ENCODE measurements around the gene HMCN1. TPM values are rescaled to one million over a fixed set of nuclear protein-coding genes. Genes with fewer than 3 reads are reported as not detected.

HMCN1 gene
- total and polyA plus RNA-seq, 2 experiments from 2014 or later: 1.6 to 8.7 TPM

DNA sequence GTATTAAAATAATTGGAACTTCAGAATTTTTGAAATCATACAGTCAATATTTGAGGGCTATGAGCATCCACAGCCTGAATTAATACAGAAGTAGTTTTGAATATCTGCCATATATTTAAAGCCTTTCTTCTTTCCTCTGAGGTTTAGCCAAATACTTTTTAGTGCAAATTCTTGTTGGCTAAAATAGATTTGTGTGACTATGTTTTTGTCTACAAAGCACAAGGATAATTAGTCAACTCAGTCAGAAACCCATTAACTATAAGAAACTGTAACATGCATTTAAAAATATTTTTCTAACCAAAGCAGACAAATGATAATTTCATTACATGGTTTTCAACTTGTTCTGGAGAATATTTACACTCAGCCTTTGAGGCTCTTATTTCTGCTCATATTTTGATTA lies 408.7 kb downstream of the HMCN1 start:
- Mint-ChIP-seq H3K36me3 (ENCODE audit: low read depth) (peaks cover 16% of the 10 kb centered on the region; the same call in 2 of the 3 replicates), H3K9me3 (peaks cover 10% of the 10 kb centered on the region; the same call in 2 of the 3 replicates), H3K27ac (no peak overlapping the region), H3K4me3 (no peak overlapping the region), H3K4me1 (peaks cover 3% of the 10 kb centered on the region; the same call in 2 of the 3 replicates), H3K27me3 (ENCODE audit: insufficient read depth, low read depth, poor library complexity) (no peaks in the 10 kb centered on the region)
- TF ChIP-seq, protein P1, sequence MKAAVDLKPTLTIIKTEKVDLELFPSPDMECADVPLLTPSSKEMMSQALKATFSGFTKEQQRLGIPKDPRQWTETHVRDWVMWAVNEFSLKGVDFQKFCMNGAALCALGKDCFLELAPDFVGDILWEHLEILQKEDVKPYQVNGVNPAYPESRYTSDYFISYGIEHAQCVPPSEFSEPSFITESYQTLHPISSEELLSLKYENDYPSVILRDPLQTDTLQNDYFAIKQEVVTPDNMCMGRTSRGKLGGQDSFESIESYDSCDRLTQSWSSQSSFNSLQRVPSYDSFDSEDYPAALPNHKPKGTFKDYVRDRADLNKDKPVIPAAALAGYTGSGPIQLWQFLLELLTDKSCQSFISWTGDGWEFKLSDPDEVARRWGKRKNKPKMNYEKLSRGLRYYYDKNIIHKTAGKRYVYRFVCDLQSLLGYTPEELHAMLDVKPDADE (IDR thresholded peaks at IDR 0.05): no peak
- TF ChIP-seq JUNB (IDR thresholded peaks at IDR 0.05; ENCODE audit: unreplicated experiment) (no peak), CREB1 (CRISPR knock-in tag; IDR thresholded peaks at IDR 0.05; ENCODE audit: low read depth) (no peak), ZNF331 (CRISPR knock-in tag; IDR thresholded peaks at IDR 0.05; ENCODE audit: low read depth) (no peak), POLR2AphosphoS5 (IDR thresholded peaks at IDR 0.05; ENCODE audit: low read depth) (no peak), ZNF114 (CRISPR knock-in tag; IDR thresholded peaks at IDR 0.05) (no peak), STAT1 (IDR thresholded peaks at IDR 0.05; ENCODE audit: unreplicated experiment) (no peak), EZH2phosphoT487 (IDR thresholded peaks at IDR 0.05; ENCODE audit: unreplicated experiment) (no peak), NANOG (IDR thresholded peaks at IDR 0.05; ENCODE audit: borderline replicate concordance) (no peak), EZH2 (IDR thresholded peaks at IDR 0.05; ENCODE audit: low read depth, unreplicated experiment) (no peak)
- TF ChIP-seq, protein P2, sequence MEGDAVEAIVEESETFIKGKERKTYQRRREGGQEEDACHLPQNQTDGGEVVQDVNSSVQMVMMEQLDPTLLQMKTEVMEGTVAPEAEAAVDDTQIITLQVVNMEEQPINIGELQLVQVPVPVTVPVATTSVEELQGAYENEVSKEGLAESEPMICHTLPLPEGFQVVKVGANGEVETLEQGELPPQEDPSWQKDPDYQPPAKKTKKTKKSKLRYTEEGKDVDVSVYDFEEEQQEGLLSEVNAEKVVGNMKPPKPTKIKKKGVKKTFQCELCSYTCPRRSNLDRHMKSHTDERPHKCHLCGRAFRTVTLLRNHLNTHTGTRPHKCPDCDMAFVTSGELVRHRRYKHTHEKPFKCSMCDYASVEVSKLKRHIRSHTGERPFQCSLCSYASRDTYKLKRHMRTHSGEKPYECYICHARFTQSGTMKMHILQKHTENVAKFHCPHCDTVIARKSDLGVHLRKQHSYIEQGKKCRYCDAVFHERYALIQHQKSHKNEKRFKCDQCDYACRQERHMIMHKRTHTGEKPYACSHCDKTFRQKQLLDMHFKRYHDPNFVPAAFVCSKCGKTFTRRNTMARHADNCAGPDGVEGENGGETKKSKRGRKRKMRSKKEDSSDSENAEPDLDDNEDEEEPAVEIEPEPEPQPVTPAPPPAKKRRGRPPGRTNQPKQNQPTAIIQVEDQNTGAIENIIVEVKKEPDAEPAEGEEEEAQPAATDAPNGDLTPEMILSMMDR (conservative IDR thresholded peaks at IDR 0.05; ENCODE audit: low read depth in 2 of 2): no peak
- TF ChIP-seq, protein P3, sequence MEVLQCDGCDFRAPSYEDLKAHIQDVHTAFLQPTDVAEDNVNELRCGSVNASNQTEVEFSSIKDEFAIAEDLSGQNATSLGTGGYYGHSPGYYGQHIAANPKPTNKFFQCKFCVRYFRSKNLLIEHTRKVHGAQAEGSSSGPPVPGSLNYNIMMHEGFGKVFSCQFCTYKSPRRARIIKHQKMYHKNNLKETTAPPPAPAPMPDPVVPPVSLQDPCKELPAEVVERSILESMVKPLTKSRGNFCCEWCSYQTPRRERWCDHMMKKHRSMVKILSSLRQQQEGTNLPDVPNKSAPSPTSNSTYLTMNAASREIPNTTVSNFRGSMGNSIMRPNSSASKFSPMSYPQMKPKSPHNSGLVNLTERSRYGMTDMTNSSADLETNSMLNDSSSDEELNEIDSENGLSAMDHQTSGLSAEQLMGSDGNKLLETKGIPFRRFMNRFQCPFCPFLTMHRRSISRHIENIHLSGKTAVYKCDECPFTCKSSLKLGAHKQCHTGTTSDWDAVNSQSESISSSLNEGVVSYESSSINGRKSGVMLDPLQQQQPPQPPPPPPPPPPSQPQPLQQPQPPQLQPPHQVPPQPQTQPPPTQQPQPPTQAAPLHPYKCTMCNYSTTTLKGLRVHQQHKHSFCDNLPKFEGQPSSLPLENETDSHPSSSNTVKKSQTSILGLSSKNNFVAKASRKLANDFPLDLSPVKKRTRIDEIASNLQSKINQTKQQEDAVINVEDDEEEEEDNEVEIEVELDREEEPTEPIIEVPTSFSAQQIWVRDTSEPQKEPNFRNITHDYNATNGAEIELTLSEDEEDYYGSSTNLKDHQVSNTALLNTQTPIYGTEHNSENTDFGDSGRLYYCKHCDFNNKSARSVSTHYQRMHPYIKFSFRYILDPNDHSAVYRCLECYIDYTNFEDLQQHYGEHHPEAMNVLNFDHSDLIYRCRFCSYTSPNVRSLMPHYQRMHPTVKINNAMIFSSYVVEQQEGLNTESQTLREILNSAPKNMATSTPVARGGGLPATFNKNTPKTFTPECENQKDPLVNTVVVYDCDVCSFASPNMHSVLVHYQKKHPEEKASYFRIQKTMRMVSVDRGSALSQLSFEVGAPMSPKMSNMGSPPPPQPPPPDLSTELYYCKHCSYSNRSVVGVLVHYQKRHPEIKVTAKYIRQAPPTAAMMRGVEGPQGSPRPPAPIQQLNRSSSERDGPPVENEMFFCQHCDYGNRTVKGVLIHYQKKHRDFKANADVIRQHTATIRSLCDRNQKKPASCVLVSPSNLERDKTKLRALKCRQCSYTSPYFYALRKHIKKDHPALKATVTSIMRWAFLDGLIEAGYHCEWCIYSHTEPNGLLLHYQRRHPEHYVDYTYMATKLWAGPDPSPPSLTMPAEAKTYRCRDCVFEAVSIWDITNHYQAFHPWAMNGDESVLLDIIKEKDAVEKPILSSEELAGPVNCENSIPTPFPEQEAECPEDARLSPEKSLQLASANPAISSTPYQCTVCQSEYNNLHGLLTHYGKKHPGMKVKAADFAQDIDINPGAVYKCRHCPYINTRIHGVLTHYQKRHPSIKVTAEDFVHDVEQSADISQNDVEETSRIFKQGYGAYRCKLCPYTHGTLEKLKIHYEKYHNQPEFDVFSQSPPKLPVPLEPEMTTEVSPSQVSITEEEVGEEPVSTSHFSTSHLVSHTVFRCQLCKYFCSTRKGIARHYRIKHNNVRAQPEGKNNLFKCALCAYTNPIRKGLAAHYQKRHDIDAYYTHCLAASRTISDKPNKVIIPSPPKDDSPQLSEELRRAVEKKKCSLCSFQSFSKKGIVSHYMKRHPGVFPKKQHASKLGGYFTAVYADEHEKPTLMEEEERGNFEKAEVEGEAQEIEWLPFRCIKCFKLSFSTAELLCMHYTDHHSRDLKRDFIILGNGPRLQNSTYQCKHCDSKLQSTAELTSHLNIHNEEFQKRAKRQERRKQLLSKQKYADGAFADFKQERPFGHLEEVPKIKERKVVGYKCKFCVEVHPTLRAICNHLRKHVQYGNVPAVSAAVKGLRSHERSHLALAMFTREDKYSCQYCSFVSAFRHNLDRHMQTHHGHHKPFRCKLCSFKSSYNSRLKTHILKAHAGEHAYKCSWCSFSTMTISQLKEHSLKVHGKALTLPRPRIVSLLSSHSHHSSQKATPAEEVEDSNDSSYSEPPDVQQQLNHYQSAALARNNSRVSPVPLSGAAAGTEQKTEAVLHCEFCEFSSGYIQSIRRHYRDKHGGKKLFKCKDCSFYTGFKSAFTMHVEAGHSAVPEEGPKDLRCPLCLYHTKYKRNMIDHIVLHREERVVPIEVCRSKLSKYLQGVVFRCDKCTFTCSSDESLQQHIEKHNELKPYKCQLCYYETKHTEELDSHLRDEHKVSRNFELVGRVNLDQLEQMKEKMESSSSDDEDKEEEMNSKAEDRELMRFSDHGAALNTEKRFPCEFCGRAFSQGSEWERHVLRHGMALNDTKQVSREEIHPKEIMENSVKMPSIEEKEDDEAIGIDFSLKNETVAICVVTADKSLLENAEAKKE (CRISPR knock-in tag; IDR thresholded peaks at IDR 0.05): no peak
- TF ChIP-seq, protein P4, sequence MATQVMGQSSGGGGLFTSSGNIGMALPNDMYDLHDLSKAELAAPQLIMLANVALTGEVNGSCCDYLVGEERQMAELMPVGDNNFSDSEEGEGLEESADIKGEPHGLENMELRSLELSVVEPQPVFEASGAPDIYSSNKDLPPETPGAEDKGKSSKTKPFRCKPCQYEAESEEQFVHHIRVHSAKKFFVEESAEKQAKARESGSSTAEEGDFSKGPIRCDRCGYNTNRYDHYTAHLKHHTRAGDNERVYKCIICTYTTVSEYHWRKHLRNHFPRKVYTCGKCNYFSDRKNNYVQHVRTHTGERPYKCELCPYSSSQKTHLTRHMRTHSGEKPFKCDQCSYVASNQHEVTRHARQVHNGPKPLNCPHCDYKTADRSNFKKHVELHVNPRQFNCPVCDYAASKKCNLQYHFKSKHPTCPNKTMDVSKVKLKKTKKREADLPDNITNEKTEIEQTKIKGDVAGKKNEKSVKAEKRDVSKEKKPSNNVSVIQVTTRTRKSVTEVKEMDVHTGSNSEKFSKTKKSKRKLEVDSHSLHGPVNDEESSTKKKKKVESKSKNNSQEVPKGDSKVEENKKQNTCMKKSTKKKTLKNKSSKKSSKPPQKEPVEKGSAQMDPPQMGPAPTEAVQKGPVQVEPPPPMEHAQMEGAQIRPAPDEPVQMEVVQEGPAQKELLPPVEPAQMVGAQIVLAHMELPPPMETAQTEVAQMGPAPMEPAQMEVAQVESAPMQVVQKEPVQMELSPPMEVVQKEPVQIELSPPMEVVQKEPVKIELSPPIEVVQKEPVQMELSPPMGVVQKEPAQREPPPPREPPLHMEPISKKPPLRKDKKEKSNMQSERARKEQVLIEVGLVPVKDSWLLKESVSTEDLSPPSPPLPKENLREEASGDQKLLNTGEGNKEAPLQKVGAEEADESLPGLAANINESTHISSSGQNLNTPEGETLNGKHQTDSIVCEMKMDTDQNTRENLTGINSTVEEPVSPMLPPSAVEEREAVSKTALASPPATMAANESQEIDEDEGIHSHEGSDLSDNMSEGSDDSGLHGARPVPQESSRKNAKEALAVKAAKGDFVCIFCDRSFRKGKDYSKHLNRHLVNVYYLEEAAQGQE (IDR thresholded peaks at IDR 0.05; ENCODE audit: unreplicated experiment): no peak
- no peak overlapping the region for H2AFZ ChIP-seq
- H3F3A ChIP-seq (replicated peaks; ENCODE audit: low read depth): no peaks in the 10 kb centered on the region
- no peaks in the 10 kb centered on the region for H3K27me3 ChIP-seq (ENCODE audit: insufficient read depth)
- no peak overlapping the region for H3K27ac ChIP-seq (ENCODE audit: low read depth)
- no peak overlapping the region for H3K4me2 ChIP-seq
- H3K4me3 ChIP-seq: no peak overlapping the region
- H3K4me1 ChIP-seq (ENCODE audit: insufficient read depth): peaks cover 5% of the 10 kb centered on the region; the same call in 1 of the 2 replicates
- ATAC-seq (no peak), DNase-seq (ENCODE audit: low spot score) (no peak)
- H3K79me2 ChIP-seq (replicated peaks; ENCODE audit: insufficient read depth): no peaks in the 10 kb centered on the region
- no peaks in the 10 kb centered on the region for H3K36me3 ChIP-seq (ENCODE audit: insufficient read depth)
- H3K9me2 ChIP-seq (ENCODE audit: insufficient read depth): peaks cover 4% of the 10 kb centered on the region; the same call in 1 of the 2 replicates
- H4K20me1 ChIP-seq (replicated peaks; ENCODE audit: insufficient read depth): no peaks in the 10 kb centered on the region
